Loucy (cell line): ENCODE results near the gene RAB9B.
A peak's percentile ranks its signal among the peaks of the same experiment; 100 is the strongest.

Experiments used
- H2AFZ ChIP-seq: fragments of 200-600 bp; sonication (generic); 2 replicates; pipeline ENCODE4 v1.6.0; 2016; ENCODE audit warnings: antibody characterized with exemption, mild to moderate bottlenecking, low read length, moderate library complexity
- H3F3A ChIP-seq: fragments of 200-600 bp; 2 replicates; pipeline ENCODE4 v1.6.0; 2016; ENCODE audit warnings: antibody characterized with exemption, low read depth, mild to moderate bottlenecking
- H3K27me3 ChIP-seq: fragments of 200-600 bp; sonication (generic); 2 replicates; pipeline ENCODE4 v1.6.1; 2014; ENCODE audit warnings: low read length, mild to moderate bottlenecking; ENCODE audit not compliant: insufficient read depth, poor library complexity, severe bottlenecking
- H3K36me3 ChIP-seq: fragments of 200-600 bp; sonication (generic); 2 replicates; pipeline ENCODE4 v1.6.1; 2016; ENCODE audit warnings: low read length; ENCODE audit not compliant: insufficient read depth
- H3K4me1 ChIP-seq: fragments of 200-600 bp; sonication (generic); 2 replicates; pipeline ENCODE4 v1.5.1; 2014; ENCODE audit warnings: low read length, mild to moderate bottlenecking; ENCODE audit not compliant: insufficient read depth, poor library complexity, severe bottlenecking
- H3K4me2 ChIP-seq: fragments of 200-600 bp; sonication (generic); 2 replicates; pipeline ENCODE4 v1.6.0; 2014; ENCODE audit warnings: antibody characterized with exemption, low read length, low read depth, mild to moderate bottlenecking; ENCODE audit not compliant: poor library complexity, severe bottlenecking
- H3K4me3 ChIP-seq: fragments of 200-600 bp; sonication (generic); 2 replicates; pipeline ENCODE4 v1.5.1; 2014; ENCODE audit warnings: low read length, mild to moderate bottlenecking, mixed read lengths; ENCODE audit not compliant: poor library complexity, severe bottlenecking
- H3K79me2 ChIP-seq: fragments of 200-600 bp; sonication (generic); 2 replicates; pipeline ENCODE4 v1.6.1; 2014; ENCODE audit warnings: low read length; ENCODE audit not compliant: insufficient read depth
- H3K9ac ChIP-seq: fragments of 200-600 bp; sonication (generic); 2 replicates; pipeline ENCODE4 v1.6.0; 2014; ENCODE audit warnings: mild to moderate bottlenecking, low read depth, low read length, moderate library complexity; ENCODE audit not compliant: poor library complexity, severe bottlenecking
- H3K9me2 ChIP-seq: fragments of 200-600 bp; sonication (generic); replicated peaks from 2 replicates; pipeline ENCODE4 v1.6.1; 2016; ENCODE audit warnings: low read depth, low read length, mixed read lengths
- H3K9me3 ChIP-seq: fragments of 200-600 bp; sonication (generic); 2 replicates; pipeline ENCODE4 v1.6.1; 2014; ENCODE audit warnings: mild to moderate bottlenecking, antibody characterized with exemption, low read length, low read depth; ENCODE audit not compliant: insufficient read depth
- H4K20me1 ChIP-seq: fragments of 200-600 bp; sonication (generic); 2 replicates; pipeline ENCODE4 v1.6.0; 2014; ENCODE audit warnings: antibody characterized with exemption, low read length, mild to moderate bottlenecking; ENCODE audit not compliant: insufficient read depth, poor library complexity, severe bottlenecking
- EZH2phosphoT487 ChIP-seq: fragments of 200-600 bp; IDR thresholded peaks from 2 replicates; pipeline ENCODE4 v1.6.1; 2018; ENCODE audit warnings: antibody characterized with exemption, mild to moderate bottlenecking, moderate library complexity, borderline replicate concordance
- TF ChIP-seq, protein P1 (sequence below): fragments of 200-600 bp; sonication (generic); conservative IDR thresholded peaks from 2 replicates; pipeline ENCODE4 v1.5.1; 2014; ENCODE audit warnings: mild to moderate bottlenecking, antibody characterized with exemption, low read length

The RAB9B gene

DNA sequence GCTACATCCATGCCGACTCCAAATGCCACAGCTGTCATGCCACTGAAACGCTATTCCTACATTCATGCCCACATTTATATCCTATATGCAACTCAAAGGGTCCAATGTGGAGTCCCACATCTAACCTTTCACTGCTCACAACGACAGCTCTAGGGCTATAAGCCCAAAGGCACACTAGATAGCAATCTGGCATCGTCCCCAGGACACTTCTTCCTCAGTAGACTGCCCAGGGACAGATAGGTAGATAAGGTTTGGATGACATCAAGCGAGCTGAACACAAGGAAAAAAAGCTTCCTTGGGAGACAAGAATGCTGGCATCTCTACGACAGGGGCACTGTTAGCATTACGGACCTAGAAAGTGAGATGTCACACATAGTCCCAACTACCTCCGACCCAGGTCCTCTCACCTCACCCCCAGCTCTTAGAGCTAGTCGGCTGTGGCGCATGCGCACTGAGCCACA lies 685 bp downstream of the RAB9B start:
- Histone ChIP-seq H3K9ac (peak overlapping the region; percentile 66), H3K4me3 (peak overlapping the region; percentile 80), H3K79me2 (no peaks in the 10 kb centered on the region), H3K36me3 (no peaks in the 10 kb centered on the region), H2AFZ (peak overlapping the region; percentile 92), H3K4me1 (no peaks in the 10 kb centered on the region), H3K27me3 (no peaks in the 10 kb centered on the region), H3F3A (no peaks in the 10 kb centered on the region), H3K9me2 (no peaks in the 10 kb centered on the region), H3K4me2 (peak overlapping the region; percentile 79), H4K20me1 (no peaks in the 10 kb centered on the region), H3K9me3 (no peaks in the 10 kb centered on the region)
- TF ChIP-seq EZH2phosphoT487 = no peak
- TF ChIP-seq, protein P1, sequence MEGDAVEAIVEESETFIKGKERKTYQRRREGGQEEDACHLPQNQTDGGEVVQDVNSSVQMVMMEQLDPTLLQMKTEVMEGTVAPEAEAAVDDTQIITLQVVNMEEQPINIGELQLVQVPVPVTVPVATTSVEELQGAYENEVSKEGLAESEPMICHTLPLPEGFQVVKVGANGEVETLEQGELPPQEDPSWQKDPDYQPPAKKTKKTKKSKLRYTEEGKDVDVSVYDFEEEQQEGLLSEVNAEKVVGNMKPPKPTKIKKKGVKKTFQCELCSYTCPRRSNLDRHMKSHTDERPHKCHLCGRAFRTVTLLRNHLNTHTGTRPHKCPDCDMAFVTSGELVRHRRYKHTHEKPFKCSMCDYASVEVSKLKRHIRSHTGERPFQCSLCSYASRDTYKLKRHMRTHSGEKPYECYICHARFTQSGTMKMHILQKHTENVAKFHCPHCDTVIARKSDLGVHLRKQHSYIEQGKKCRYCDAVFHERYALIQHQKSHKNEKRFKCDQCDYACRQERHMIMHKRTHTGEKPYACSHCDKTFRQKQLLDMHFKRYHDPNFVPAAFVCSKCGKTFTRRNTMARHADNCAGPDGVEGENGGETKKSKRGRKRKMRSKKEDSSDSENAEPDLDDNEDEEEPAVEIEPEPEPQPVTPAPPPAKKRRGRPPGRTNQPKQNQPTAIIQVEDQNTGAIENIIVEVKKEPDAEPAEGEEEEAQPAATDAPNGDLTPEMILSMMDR = no peak

DNA sequence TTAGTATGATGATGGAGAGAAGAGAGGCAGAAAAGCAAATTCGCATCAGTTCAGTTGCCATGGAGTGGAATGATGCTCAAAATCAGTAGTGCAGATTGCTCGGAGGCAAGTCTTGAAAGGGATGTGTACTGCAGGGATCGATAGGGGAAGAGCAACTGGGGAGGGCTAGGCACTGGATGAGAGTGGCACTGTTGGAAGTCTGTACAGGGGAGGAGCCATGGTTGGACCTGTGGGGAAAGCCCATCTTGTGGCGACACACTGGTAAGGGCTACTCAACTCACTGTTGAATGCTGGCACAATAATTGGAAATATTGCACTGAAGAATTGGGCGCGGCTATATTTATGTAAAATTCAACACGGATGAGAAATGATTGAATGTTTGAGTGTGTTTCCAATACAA lies 1.2 kb downstream of the RAB9B start:
- Histone ChIP-seq H3K79me2 (no peaks in the 10 kb centered on the region), H3K4me1 (no peaks in the 10 kb centered on the region), H2AFZ (no peak overlapping the region), H3K9me2 (no peaks in the 10 kb centered on the region), H3K4me3 (peak overlapping the region; percentile 80), H3K4me2 (peak overlapping the region; percentile 79), H3K36me3 (no peaks in the 10 kb centered on the region), H3F3A (no peaks in the 10 kb centered on the region), H3K9me3 (no peaks in the 10 kb centered on the region), H3K27me3 (no peaks in the 10 kb centered on the region), H3K9ac (no peak overlapping the region), H4K20me1 (no peaks in the 10 kb centered on the region)
- TF ChIP-seq, protein P1 = no peak
- TF ChIP-seq EZH2phosphoT487 = no peak

DNA sequence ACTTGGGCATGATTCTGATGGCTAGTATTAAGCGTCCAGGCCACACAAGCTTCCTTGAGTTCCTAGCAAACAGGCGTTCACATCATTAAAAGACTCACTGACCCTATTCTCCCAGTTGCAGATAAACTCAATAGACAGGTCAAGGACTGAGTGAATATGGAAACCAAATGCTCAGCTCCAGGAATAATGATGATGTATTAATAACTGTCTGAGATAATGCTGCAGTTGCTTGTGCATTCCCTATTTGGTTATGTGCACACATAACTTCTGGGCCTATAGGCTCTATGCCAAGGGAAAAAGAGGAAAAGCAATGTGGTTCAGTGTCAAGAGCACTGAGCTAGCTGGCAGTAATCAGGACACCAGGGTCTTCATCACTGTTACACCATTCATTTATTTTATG lies 3.5 kb downstream of the RAB9B start:
- H3K4me2 ChIP-seq = no peak overlapping the region
- H3K79me2 ChIP-seq = no peaks in the 10 kb centered on the region
- H3K36me3 ChIP-seq = no peaks in the 10 kb centered on the region
- no peaks in the 10 kb centered on the region for H4K20me1 ChIP-seq
- no peak overlapping the region for H3K4me3 ChIP-seq
- TF ChIP-seq, protein P1 = no peak
- no peak for TF ChIP-seq EZH2phosphoT487
- H3K27me3 ChIP-seq = no peaks in the 10 kb centered on the region
- no peaks in the 10 kb centered on the region for H3F3A ChIP-seq
- H3K9me3 ChIP-seq = no peaks in the 10 kb centered on the region
- no peak overlapping the region for H2AFZ ChIP-seq
- no peaks in the 10 kb centered on the region for H3K9me2 ChIP-seq
- peaks cover 6% of the 10 kb centered on the region for H3K4me1 ChIP-seq
- H3K9ac ChIP-seq = no peak overlapping the region
